HCT116 (cell line): Measurements from ENCODE around the gene TMEM132D.

Experiments
- ELF1 ChIP-seq: IDR thresholded peaks from 2 replicates; pipeline ENCODE4 v1.6.1; 2012; ENCODE audit warnings: low read depth, borderline replicate concordance
- EZH2 ChIP-seq: fragments of 200-600 bp; sonication (generic); IDR thresholded peaks from 2 replicates; pipeline ENCODE4 v1.6.1; 2017; ENCODE audit warnings: antibody characterized with exemption, mixed run types
- FOSL1 ChIP-seq: IDR thresholded peaks from 2 replicates; pipeline ENCODE4 v1.6.1; 2012; ENCODE audit warnings: low read depth
- MAX ChIP-seq: IDR thresholded peaks from 2 replicates; pipeline ENCODE4 v1.6.1; 2012
- POLR2A ChIP-seq: IDR thresholded peaks from 2 replicates; pipeline ENCODE4 v1.7.0; 2011; ENCODE audit warnings: borderline replicate concordance; ENCODE audit not compliant: insufficient read depth, insufficient read length; ENCODE audit errors: extremely low read depth
- POLR2AphosphoS5 ChIP-seq: IDR thresholded peaks from 2 replicates; pipeline ENCODE4 v1.6.1; 2011; ENCODE audit warnings: mild to moderate bottlenecking, low read depth, low read length, moderate library complexity
- SP1 ChIP-seq: IDR thresholded peaks from 2 replicates; pipeline ENCODE4 v1.6.1; 2012; ENCODE audit warnings: low read depth

DNA sequence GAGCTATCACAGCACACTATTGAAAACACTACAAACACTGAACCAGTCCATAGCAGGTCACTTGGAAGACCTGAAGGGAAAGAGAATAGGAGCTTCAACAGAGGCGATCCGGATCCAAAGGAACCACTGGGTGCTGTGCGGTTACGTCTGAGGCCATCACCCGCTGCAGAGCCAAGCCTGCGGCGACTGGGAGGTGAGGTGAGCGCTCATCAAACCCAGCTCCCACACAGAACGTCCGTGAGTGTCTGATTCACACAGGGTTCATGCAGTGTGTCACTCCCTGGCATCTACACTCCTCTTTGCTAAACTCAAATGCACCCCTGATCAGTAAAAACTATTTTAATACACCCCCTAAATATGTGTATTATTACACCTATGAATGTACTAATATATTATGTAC lies 64.1 kb downstream of the TMEM132D start:
- no peak for TF ChIP-seq POLR2A
- TF ChIP-seq POLR2AphosphoS5 = no peak
- TF ChIP-seq MAX = no peak
- no peak for TF ChIP-seq SP1
- no peak for TF ChIP-seq EZH2
- no peak for TF ChIP-seq ELF1
- no peak for TF ChIP-seq FOSL1
